HepG2 (cell line): Measurements from ENCODE around the gene ZNF782. TPM values are rescaled to one million over a fixed set of nuclear protein-coding genes. Genes with fewer than 3 reads are reported as not detected.

Experiments used
- AHDC1 ChIP-seq: sonication (generic); formaldehyde crosslinking; IDR thresholded peaks from 2 replicates; pipeline ENCODE4 v1.5.1; 2020; ENCODE audit warnings: mild to moderate bottlenecking, missing genetic modification reagents, borderline replicate concordance
- ASH2L ChIP-seq: fragments of 300-600, 200-600 bp; sonication (generic); IDR thresholded peaks from 2 replicates; pipeline ENCODE4 v1.7.0; 2017; ENCODE audit warnings: low read depth, mild to moderate bottlenecking, moderate library complexity, mixed read lengths, low read length; ENCODE audit not compliant: insufficient read length
- BHLHE40 ChIP-seq: IDR thresholded peaks from 2 replicates; pipeline ENCODE4 v1.6.1; 2011; ENCODE audit warnings: low read length, improper control_type of control experiment
- DPF2 ChIP-seq: sonication (generic); formaldehyde crosslinking; IDR thresholded peaks from 2 replicates; pipeline ENCODE4 v1.4.0; 2020; ENCODE audit warnings: mild to moderate bottlenecking, low read depth, missing genetic modification reagents, borderline replicate concordance
- FOSL2 ChIP-seq: sonication (generic); formaldehyde crosslinking; IDR thresholded peaks from 2 replicates; pipeline ENCODE4 v1.4.0; 2020; ENCODE audit warnings: missing genetic modification reagents
- FOXO1 ChIP-seq: sonication (generic); formaldehyde crosslinking; IDR thresholded peaks from 2 replicates; pipeline ENCODE4 v1.4.0; 2020; ENCODE audit warnings: missing genetic modification reagents
- FOXP1 ChIP-seq, 2 experiments: fragments of 450-650 bp in 1 of 2; IDR thresholded peaks; 2 replicates each; pipeline ENCODE4 v1.6.1; 2017 to 2018; ENCODE audit warnings: antibody characterized with exemption in 1 of 2
- GATAD1 ChIP-seq: IDR thresholded peaks from 2 replicates; pipeline ENCODE4 v1.6.1; 2016; ENCODE audit warnings: missing genetic modification reagents, missing compliant biosample characterization
- KDM2A ChIP-seq: sonication (generic); formaldehyde crosslinking; IDR thresholded peaks from 2 replicates; pipeline ENCODE4 v1.4.0; 2020; ENCODE audit warnings: low read depth, missing genetic modification reagents, borderline replicate concordance
- KDM6A ChIP-seq: IDR thresholded peaks from 2 replicates; pipeline ENCODE4 v1.6.1; 2016; ENCODE audit warnings: low read depth
- LCORL ChIP-seq, 2 experiments: fragments of 450-650 bp in 1 of 2; sonication (generic) in 1 of 2; formaldehyde crosslinking in 1 of 2; IDR thresholded peaks; 2 replicates each; pipeline versions ENCODE4 v1.5.0 to v1.6.1; 2017 to 2020; ENCODE audit warnings: antibody characterized with exemption in 1 of 2, missing genetic modification reagents in 1 of 2
- PITX1 ChIP-seq: sonication (generic); formaldehyde crosslinking; IDR thresholded peaks from 2 replicates; pipeline ENCODE4 v1.5.1; 2020; ENCODE audit warnings: mild to moderate bottlenecking, missing genetic modification reagents
- RXRB ChIP-seq: IDR thresholded peaks from 2 replicates; pipeline ENCODE4 v1.6.1; 2016; ENCODE audit warnings: borderline replicate concordance, missing genetic modification reagents, missing compliant biosample characterization
- SAP130 ChIP-seq: IDR thresholded peaks from 2 replicates; pipeline ENCODE4 v1.6.1; 2016; ENCODE audit warnings: low read depth
- SOX13 ChIP-seq, 3 experiments: fragments of 450-650 bp in 1 of 3; sonication (generic) in 1 of 3; formaldehyde crosslinking in 1 of 3; IDR thresholded peaks in 2 of 3; conservative IDR thresholded peaks in 1 of 3; 2 replicates each; pipeline versions ENCODE4 v1.5.0 to v1.6.1; 2016 to 2020; ENCODE audit warnings: antibody characterized with exemption in 1 of 3, mild to moderate bottlenecking in 1 of 3, missing compliant biosample characterization in 1 of 3, missing genetic modification reagents in 1 of 3, moderate library complexity in 1 of 3
- ZNF737 ChIP-seq: sonication (generic); formaldehyde crosslinking; IDR thresholded peaks from 2 replicates; pipeline ENCODE4 v1.5.0; 2020; ENCODE audit warnings: missing genetic modification reagents, mild to moderate bottlenecking, borderline replicate concordance
- ZNF781 ChIP-seq: sonication (generic); formaldehyde crosslinking; IDR thresholded peaks from 2 replicates; pipeline ENCODE4 v1.5.1; 2020; ENCODE audit warnings: borderline replicate concordance, mild to moderate bottlenecking, missing genetic modification reagents; ENCODE audit errors: not compliant biosample characterization
- polyA plus RNA-seq, 8 experiments: library from polyadenylated mRNA; depleted of rRNA in 3 of 8; stranded (reverse) in 7 of 8; unstranded in 1 of 8; fragments of >200 nt; fragmentation: Illumina TruSeq in 4 of 8; extraction: Trizol in 4 of 8; gene quantifications; 2 replicates each; pipeline versions ENCODE4 v1.2.1 to v1.2.3, GENCODE V29; 2011 to 2016; ENCODE audit warnings: low read depth in 4 of 8, missing spikeins in 1 of 8, mixed read lengths in 1 of 8; ENCODE audit not compliant: insufficient read depth in 1 of 8
- total RNA-seq, 5 experiments: library from RNA; depleted of rRNA; stranded (reverse); fragments of >200 nt; fragmentation: Illumina TruSeq; extraction: Trizol; gene quantifications; 2 replicates each; pipeline ENCODE4 v1.2.3, GENCODE V29; 2016; ENCODE audit warnings: low read depth in 1 of 5
- TF ChIP-seq, protein P1 (sequence below): IDR thresholded peaks from 2 replicates; pipeline ENCODE4 v1.4.0; 2020; ENCODE audit warnings: mild to moderate bottlenecking, missing genetic modification reagents

ZNF782 gene
- total and polyA plus RNA-seq, 2 of the 13 experiments (the other 11 are each of a cell fraction or from before 2014, with no cell fraction given), result 1.4 to 4.9 TPM

GRCh38 chr9:96856363-96857286 lies 2.3 kb upstream of the ZNF782 start (continued):
- peak; percentile 73; the same call in 1 of the 2 replicates for TF ChIP-seq AHDC1 (CRISPR knock-in tag)
- TF ChIP-seq FOXP1 (IDR thresholded peaks at IDR 0.05), result no peak
- TF ChIP-seq FOXP1 (CRISPR knock-in tag; IDR thresholded peaks at IDR 0.05), result peak; percentile 84
- TF ChIP-seq ZNF781 (CRISPR knock-in tag), result peak; percentile 34
- TF ChIP-seq ASH2L, result peak; percentile 76
- peak; percentile 20; the same call in 1 of the 2 replicates for TF ChIP-seq PITX1 (CRISPR knock-in tag)
- peak; percentile 33 for TF ChIP-seq FOSL2 (CRISPR knock-in tag)
- no peak for TF ChIP-seq BHLHE40
- 0 out of 2 replicates have a peak, but pooled peaks have one; percentile 34 for TF ChIP-seq KDM2A (CRISPR knock-in tag)
- no peak for TF ChIP-seq LCORL (IDR thresholded peaks at IDR 0.05)
- 0 out of 2 replicates have a peak, but pooled peaks have one; percentile 38 for TF ChIP-seq LCORL (CRISPR knock-in tag; IDR thresholded peaks at IDR 0.05)
- 0 out of 2 replicates have a peak, but pooled peaks have one; percentile 12 for TF ChIP-seq GATAD1 (CRISPR knock-in tag)
- TF ChIP-seq FOXO1 (CRISPR knock-in tag), result peak; percentile 29; the same call in 1 of the 2 replicates
- peak; percentile 70 for TF ChIP-seq KDM6A (CRISPR knock-in tag)
- no peak for TF ChIP-seq ZNF737
- TF ChIP-seq SAP130, result peak; percentile 58
- TF ChIP-seq RXRB (CRISPR knock-in tag), result peak; percentile 21; the same call in 1 of the 2 replicates
- TF ChIP-seq SOX13 (IDR thresholded peaks at IDR 0.05), result no peak
- TF ChIP-seq SOX13 (CRISPR knock-in tag; conservative IDR thresholded peaks at IDR 0.05 in 1 of 2, IDR thresholded peaks at IDR 0.05 in 1 of 2), result peak in 1 of 2 experiments; percentile 80; a peak in 2 of 4 replicates
- TF ChIP-seq, protein P1, sequence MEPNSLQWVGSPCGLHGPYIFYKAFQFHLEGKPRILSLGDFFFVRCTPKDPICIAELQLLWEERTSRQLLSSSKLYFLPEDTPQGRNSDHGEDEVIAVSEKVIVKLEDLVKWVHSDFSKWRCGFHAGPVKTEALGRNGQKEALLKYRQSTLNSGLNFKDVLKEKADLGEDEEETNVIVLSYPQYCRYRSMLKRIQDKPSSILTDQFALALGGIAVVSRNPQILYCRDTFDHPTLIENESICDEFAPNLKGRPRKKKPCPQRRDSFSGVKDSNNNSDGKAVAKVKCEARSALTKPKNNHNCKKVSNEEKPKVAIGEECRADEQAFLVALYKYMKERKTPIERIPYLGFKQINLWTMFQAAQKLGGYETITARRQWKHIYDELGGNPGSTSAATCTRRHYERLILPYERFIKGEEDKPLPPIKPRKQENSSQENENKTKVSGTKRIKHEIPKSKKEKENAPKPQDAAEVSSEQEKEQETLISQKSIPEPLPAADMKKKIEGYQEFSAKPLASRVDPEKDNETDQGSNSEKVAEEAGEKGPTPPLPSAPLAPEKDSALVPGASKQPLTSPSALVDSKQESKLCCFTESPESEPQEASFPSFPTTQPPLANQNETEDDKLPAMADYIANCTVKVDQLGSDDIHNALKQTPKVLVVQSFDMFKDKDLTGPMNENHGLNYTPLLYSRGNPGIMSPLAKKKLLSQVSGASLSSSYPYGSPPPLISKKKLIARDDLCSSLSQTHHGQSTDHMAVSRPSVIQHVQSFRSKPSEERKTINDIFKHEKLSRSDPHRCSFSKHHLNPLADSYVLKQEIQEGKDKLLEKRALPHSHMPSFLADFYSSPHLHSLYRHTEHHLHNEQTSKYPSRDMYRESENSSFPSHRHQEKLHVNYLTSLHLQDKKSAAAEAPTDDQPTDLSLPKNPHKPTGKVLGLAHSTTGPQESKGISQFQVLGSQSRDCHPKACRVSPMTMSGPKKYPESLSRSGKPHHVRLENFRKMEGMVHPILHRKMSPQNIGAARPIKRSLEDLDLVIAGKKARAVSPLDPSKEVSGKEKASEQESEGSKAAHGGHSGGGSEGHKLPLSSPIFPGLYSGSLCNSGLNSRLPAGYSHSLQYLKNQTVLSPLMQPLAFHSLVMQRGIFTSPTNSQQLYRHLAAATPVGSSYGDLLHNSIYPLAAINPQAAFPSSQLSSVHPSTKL, result peak; percentile 63
- TF ChIP-seq DPF2 (CRISPR knock-in tag), result peak; percentile 70; the same call in 1 of the 2 replicates
